ENCODE measurements around the gene KRTAP21-1.

DNA sequence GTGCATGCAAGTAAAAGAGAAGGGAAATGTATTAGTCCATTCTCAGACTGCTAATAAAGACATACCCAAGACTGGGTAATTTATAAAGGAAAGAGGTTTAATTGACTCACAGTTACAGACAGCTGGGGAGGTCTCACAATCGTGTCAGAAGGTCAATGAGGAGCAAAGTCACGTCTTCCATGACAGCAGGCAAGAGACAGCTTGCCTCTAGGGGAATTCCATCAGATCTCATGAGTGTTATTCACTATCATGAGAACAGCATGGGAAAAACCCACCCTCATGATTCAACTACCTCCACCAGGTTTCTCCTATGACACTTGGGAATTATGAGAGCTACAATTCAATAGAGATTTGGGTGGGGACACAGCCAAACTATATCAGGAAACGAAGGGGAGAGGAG is 44.7 kb downstream of the KRTAP21-1 start:
- TF ChIP-seq, protein P1, sequence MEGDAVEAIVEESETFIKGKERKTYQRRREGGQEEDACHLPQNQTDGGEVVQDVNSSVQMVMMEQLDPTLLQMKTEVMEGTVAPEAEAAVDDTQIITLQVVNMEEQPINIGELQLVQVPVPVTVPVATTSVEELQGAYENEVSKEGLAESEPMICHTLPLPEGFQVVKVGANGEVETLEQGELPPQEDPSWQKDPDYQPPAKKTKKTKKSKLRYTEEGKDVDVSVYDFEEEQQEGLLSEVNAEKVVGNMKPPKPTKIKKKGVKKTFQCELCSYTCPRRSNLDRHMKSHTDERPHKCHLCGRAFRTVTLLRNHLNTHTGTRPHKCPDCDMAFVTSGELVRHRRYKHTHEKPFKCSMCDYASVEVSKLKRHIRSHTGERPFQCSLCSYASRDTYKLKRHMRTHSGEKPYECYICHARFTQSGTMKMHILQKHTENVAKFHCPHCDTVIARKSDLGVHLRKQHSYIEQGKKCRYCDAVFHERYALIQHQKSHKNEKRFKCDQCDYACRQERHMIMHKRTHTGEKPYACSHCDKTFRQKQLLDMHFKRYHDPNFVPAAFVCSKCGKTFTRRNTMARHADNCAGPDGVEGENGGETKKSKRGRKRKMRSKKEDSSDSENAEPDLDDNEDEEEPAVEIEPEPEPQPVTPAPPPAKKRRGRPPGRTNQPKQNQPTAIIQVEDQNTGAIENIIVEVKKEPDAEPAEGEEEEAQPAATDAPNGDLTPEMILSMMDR (IDR thresholded peaks at IDR 0.05) = no peak
- TF ChIP-seq POLR2A (IDR thresholded peaks at IDR 0.05) (no peak), POLR2AphosphoS5 (IDR thresholded peaks at IDR 0.05) (no peak)

All from gastroesophageal sphincter (tissue), 3 donors.